ENCODE data around the gene MINK1. TPM values are rescaled to one million over a fixed set of nuclear protein-coding genes. Genes with fewer than 3 reads are reported as not detected.
"Not testable (repeated sequence)": the region's sequence is repeated elsewhere in the genome, so short reads cannot be mapped to it uniquely, and the experiment has no call there.

The MINK1 gene
- total and polyA plus RNA-seq, 8 donors = 39.6 to 79.3 (median 46.3) TPM

GRCh38 chr17:4903051-4903818, 70.1 kb downstream of the MINK1 start, which contains the start of gene CHRNE:
CHRNE (minus strand) TSS chr17:4903098; CDS start chr17:4903063, 35 bp downstream.
- Histone ChIP-seq H3K9me3 (no peaks in the 10 kb centered on the region), H3K27ac (peak within 1 kb of the TSS in 2 of 4 donors; percentile 28 to 74), H3K4me1 (peaks cover 0 to 9% (median 4%) of the 10 kb centered on the region in 3 donors), H3K27me3 (no peaks in the 10 kb centered on the region), H3K4me3 (no peak within 1 kb of the TSS), H3K36me3 (no peaks in the 10 kb centered on the region)
- ATAC-seq (peak; percentile 55 to 69 (median 64)), DNase-seq (peak in 5 of 6 donors; percentile 72 to 84 (median 78)), FAIRE-seq (peak; percentile 49)
- intact Hi-C loops (cut with DNase I) = loop anchor here in 1 of 3 donors (10.0 kb wide), 1 partner anchor 162 kb away; no protein-coding TSS in a partner anchor
- 10% methylated on average over 10 of the region's 10 CpGs for WGBS, 2 donors
- TF ChIP-seq, protein P1, sequence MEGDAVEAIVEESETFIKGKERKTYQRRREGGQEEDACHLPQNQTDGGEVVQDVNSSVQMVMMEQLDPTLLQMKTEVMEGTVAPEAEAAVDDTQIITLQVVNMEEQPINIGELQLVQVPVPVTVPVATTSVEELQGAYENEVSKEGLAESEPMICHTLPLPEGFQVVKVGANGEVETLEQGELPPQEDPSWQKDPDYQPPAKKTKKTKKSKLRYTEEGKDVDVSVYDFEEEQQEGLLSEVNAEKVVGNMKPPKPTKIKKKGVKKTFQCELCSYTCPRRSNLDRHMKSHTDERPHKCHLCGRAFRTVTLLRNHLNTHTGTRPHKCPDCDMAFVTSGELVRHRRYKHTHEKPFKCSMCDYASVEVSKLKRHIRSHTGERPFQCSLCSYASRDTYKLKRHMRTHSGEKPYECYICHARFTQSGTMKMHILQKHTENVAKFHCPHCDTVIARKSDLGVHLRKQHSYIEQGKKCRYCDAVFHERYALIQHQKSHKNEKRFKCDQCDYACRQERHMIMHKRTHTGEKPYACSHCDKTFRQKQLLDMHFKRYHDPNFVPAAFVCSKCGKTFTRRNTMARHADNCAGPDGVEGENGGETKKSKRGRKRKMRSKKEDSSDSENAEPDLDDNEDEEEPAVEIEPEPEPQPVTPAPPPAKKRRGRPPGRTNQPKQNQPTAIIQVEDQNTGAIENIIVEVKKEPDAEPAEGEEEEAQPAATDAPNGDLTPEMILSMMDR (IDR thresholded peaks at IDR 0.05) = peak; percentile 70 to 75 (median 72)

- H3K27me3 ChIP-seq, H3K9me3 ChIP-seq, FAIRE-seq, H3K4me3 ChIP-seq, DNase-seq, H3K36me3 ChIP-seq, H3K4me1 ChIP-seq, ATAC-seq, H3K27ac ChIP-seq: not testable (repeated sequence)
- intact Hi-C loops (cut with DNase I) = loop anchor here in 1 of 3 donors (10.0 kb wide), 1 partner anchor 158 kb away; no protein-coding TSS in a partner anchor
Measured at GRCh38 chr17:4906642-4907041, 73.5 kb downstream of the MINK1 start.

- 66 to 79% methylated on average over 10 of the region's 10 CpGs for WGBS, 2 donors
- Histone ChIP-seq H3K27me3 (no peaks in the 10 kb centered on the region), H3K9me3 (no peaks in the 10 kb centered on the region), H3K4me3 (no peak overlapping the region), H3K27ac (no peak overlapping the region), H3K4me1 (peaks cover 0 to 4% (median 2%) of the 10 kb centered on the region in 3 donors), H3K36me3 (no peaks in the 10 kb centered on the region)
- TF ChIP-seq, protein P1 (IDR thresholded peaks at IDR 0.05) = no peak
- FAIRE-seq (no peak), ATAC-seq (no peak), DNase-seq (peak in 1 of 6 donors; percentile 30)
- intact Hi-C loops (cut with DNase I) = loop anchor here in 1 of 3 donors (10.0 kb wide), 1 partner anchor 156 kb away; no protein-coding TSS in a partner anchor
Measured at GRCh38 chr17:4908301-4908700, 75.2 kb downstream of the MINK1 start.

GRCh38 chr17:4908711-4909496, 75.8 kb downstream of the MINK1 start:
- H3K27ac ChIP-seq = peak overlapping the region in 3 of 4 donors; percentile 15 to 60 (median 29)
- H3K9me3 ChIP-seq = no peaks in the 10 kb centered on the region
- intact Hi-C loops (cut with DNase I) = loop anchor here in 1 of 3 donors (10.0 kb wide), 1 partner anchor 156 kb away; no protein-coding TSS in a partner anchor
- H3K36me3 ChIP-seq = no peaks in the 10 kb centered on the region
- ATAC-seq (peak; percentile 97 to 99 (median 99)), FAIRE-seq (no peak), DNase-seq (peak; percentile 86 to 96 (median 89))
- no peaks in the 10 kb centered on the region for H3K27me3 ChIP-seq
- H3K4me1 ChIP-seq = peaks cover 0 to 4% (median 0%) of the 10 kb centered on the region in 3 donors
- 15 to 20% methylated on average over 20 of the region's 20 CpGs for WGBS, 2 donors
- TF ChIP-seq, protein P1 (IDR thresholded peaks at IDR 0.05) = peak; percentile 63 to 81 (median 76)
- H3K4me3 ChIP-seq = no peak overlapping the region

DNA sequence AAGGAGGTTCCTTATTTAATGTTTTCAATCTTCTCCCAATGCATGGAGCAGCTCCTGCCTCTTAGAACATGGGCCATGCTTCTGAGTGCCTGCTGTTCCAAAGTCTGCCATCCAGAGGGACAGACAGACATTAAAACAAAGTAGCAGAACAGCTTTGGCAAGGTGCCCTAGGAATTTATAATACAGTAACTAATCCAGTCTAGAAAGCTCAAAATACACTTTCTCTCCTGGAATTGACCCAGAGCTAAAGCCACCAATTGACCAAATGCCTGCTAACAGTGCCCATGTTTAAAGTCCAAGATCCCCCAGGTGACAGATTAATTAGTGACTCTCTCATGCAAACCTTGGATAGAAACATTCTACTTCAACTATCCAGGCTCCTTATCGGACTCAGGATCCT, 80.9 kb downstream of the MINK1 start:
- DNase-seq (no peak), ATAC-seq (peak in 1 of 4 donors; percentile 31), FAIRE-seq (no peak)
- H3K9me3 ChIP-seq = no peaks in the 10 kb centered on the region
- WGBS, 2 donors = 40% methylated on average over 1 of the region's 1 CpG
- intact Hi-C loops (cut with DNase I) = loop anchor here in 1 of 3 donors (10.0 kb wide), 1 partner anchor 141 kb away; no protein-coding TSS in a partner anchor
- H3K36me3 ChIP-seq = no peaks in the 10 kb centered on the region
- H3K27ac ChIP-seq = no peak overlapping the region
- no peak overlapping the region for H3K4me3 ChIP-seq
- TF ChIP-seq, protein P1 (IDR thresholded peaks at IDR 0.05) = no peak
- H3K4me1 ChIP-seq = peaks cover 0 to 4% (median 0%) of the 10 kb centered on the region in 3 donors
- H3K27me3 ChIP-seq = no peaks in the 10 kb centered on the region

- ATAC-seq, H3K27ac ChIP-seq, H3K4me3 ChIP-seq, H3K27me3 ChIP-seq, H3K9me3 ChIP-seq, FAIRE-seq, H3K36me3 ChIP-seq, H3K4me1 ChIP-seq: not testable (repeated sequence)
- intact Hi-C loops (cut with DNase I) = loop anchor here in 1 of 3 donors (10.0 kb wide), 1 partner anchor 140 kb away; no protein-coding TSS in a partner anchor
- peak in 1 of 6 donors; percentile 6 for DNase-seq
- 72 to 73% methylated on average over 4 of the region's 4 CpGs for WGBS, 2 donors
Measured at GRCh38 chr17:4914551-4914950, 81.4 kb downstream of the MINK1 start.

Measured in pancreas (tissue), 10 donors.